ENCODE measurements around the gene PPP1R12C.

GRCh38 chr19:55050749-55051532 is 66.5 kb downstream of the PPP1R12C start:
- no peak for TF ChIP-seq CTCF (IDR thresholded peaks at IDR 0.05; ENCODE audit: low read length)
- TF ChIP-seq EZH2 (IDR thresholded peaks at IDR 0.05; ENCODE audit: borderline replicate concordance, low read length): no peak

Measured in OCI-LY1 (cell line).